ENCODE measurements around the gene C1QTNF4. TPM values are rescaled to one million over a fixed set of nuclear protein-coding genes. Genes with fewer than 3 reads are reported as not detected.

C1QTNF4 gene
- total RNA-seq, 1 experiment from 2014 or later = not detected

DNA sequence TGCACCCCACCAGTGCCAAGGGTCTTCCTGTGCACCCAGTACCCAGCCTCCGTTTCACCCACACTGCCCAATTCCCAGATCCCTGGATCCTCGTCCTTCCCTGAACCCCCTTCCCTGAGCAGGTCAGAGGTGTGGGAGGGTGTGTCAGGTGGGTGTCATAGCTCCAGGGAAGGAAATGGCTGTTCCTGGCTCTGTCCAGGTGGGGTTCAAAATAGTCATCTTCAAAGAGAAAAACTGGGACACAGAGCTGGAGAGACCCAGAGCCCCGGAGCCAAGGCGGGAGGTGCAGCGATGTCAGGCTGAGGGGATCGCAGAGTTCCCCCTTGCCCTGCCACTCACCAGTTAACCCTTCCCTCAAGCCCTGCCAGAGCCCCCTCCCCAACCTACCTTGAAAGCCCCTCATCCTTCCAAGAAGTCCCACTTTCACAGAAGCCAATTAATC is 698 bp downstream of the C1QTNF4 start:
- no peak for DNase-seq (ENCODE audit: low spot score)

- DNase-seq (ENCODE audit: low spot score) = no peak
Measured at GRCh38 chr11:47592970-47593369, 1.2 kb downstream of the C1QTNF4 start.

GRCh38 chr11:47592251-47592650 is 2.0 kb downstream of the C1QTNF4 start:
- no peak for DNase-seq (ENCODE audit: low spot score)

DNA sequence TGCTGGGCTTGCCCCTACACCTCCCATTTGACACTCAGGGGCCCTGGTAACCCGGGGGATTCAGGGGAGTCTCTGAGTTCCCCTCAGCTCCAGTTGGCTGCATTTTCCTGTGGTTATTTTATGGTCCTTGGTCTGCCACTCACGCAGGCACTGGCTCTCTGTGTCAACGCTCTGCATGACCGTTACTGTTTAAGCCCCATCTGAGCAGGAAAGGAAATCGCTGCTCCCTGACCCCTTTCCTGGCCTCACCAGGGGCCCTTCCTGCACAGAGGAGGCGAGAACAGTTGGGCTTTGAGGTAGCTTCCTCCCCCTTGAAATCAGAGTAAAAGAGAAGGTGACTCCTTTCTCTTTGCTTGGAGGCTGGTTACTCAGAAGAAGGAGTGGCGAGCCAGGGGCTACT is 2.4 kb downstream of the C1QTNF4 start:
- no peak for DNase-seq (ENCODE audit: low spot score)

DNA sequence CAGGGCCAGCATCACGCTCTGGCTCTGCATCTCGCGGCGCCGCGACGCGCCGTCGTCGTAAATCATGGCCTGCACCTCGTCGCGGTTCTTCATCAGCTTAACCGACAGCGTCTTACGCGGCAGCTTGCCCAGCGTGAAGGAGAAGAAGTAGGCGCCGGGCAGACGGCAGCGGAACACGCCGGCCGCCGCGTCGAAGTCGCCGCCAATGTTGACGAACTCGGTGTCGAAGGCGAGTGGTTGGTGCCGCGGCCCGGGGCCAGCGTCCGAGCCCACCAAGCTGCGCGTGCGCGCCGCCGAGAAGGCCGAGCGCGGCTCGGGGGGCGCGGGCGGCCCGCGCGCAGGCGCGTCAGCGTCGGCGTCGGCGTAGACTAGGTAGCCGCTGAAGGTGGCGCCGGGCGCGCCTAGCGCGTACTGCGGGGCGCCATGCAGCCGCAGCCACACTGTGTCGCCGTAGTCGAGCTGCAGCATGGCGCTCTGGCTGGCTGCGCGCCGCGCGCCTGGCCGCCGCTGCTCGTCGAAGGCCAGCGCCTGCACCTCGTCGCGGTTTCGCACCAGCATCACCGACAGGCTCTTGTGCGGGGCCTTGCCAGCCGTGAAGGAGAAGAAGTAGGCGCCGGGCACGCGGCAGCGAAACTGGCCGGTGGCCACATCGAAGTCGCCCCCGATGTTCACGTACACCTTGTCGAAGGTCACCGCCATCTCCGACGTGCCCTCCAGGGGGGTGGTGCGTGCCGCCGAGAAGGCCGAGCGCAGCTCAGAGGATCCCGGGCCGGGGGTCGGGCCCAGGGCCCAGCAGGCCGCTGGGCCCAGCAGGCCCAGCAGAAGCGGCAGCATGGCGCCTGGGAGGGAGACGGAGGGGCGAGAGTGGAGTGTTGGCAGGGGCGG is 4.0 kb downstream of the C1QTNF4 start:
- no peak for DNase-seq (ENCODE audit: low spot score)

GRCh38 chr11:47589584-47589976 is 4.6 kb downstream of the C1QTNF4 start:
- DNase-seq (ENCODE audit: low spot score) = no peak

DNA sequence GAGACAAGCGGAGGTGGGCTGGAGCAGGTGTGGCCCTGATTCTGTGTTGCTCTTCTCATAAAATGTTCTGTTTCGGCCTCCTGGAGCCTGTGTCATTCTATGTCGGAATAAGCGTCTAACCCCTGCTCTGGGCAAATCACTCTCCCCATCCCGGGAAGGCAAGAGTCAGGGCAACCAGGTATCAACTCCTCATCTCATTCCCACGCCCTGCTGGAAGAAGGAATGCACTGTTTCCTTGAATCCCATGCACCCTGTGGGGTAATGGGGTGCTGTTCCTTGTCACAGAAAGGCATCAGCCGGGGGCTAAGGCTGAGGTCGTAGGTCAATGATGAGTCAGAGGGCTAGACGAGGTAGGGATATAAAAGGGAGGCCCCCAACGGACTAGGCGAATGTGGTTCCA is 5.1 kb downstream of the C1QTNF4 start:
- DNase-seq (ENCODE audit: low spot score) = no peak

DNA sequence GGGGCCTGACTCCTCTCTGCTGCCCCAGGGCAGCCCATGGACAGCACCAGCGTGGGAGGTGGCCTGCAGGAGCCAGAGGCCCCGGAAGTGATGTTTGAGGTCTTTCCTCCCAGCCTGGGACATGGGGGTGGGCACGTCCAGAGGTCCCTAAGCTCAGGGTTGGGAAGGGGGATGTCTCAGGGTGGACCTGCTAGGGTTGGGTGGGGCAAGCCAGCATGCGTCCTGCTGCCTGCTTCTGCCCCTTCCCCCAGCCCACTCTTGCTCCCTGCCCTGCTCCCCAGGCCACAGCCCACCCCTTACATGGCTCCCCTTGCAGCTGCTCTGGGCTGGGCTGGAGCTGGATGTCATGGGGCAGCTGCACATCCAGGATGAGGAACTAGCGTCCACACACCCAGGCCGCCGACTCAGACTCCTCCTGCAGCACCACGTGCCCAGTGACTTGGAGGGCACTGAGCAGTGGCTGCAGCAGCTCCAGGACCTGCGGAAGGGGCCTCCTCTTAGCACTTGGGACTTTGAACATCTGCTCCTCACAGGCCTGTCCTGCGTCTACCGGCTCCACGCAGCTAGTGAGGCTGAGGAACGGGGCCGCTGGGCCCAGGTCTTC is 6.4 kb downstream of the C1QTNF4 start:
- no peak for DNase-seq (ENCODE audit: low spot score)

DNA sequence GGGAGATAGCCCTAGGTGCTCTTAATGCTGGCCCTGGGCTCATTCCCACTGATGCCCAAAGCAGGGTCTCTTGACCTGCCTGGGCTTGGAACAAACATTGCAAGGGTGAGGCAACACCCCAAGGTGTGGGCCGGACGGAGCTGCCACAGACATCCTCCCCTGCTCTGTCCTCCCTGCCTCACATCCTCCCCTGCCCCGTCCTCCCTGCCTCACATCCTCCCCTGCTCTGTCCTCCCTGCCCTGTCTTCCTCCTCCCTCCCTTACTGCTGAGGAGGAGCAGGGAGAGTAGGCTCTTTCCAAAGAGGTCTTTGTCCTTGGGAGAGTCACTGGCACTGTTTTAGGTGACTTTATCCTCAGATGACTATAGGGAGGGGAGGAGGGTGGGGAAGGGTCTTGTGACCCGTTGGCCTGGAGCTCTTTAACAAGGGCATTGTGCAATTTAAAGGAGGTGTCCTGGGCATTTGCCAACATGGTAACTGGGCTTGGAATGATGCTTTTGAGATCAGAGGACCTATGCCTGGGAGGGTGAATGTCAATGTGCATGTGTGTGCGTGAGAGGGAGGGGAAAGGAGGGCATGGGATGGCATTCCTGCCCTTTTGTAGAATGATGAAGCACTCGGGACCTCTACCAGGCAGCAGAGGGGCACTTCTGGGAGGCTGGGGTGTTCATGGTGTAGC is 7.0 kb downstream of the C1QTNF4 start:
- DNase-seq (ENCODE audit: low spot score) = no peak

- DNase-seq (ENCODE audit: low spot score) = no peak
Measured at GRCh38 chr11:47586098-47586855, 7.9 kb downstream of the C1QTNF4 start, which contains the start of gene FAM180B. TSS of gene FAM180B (plus strand) at chr11:47586678. CDS start at chr11:47586769, 91 bp downstream.

- no peak for DNase-seq (ENCODE audit: low spot score)
Measured at GRCh38 chr11:47583844-47584243, 10.4 kb downstream of the C1QTNF4 start.

DNA sequence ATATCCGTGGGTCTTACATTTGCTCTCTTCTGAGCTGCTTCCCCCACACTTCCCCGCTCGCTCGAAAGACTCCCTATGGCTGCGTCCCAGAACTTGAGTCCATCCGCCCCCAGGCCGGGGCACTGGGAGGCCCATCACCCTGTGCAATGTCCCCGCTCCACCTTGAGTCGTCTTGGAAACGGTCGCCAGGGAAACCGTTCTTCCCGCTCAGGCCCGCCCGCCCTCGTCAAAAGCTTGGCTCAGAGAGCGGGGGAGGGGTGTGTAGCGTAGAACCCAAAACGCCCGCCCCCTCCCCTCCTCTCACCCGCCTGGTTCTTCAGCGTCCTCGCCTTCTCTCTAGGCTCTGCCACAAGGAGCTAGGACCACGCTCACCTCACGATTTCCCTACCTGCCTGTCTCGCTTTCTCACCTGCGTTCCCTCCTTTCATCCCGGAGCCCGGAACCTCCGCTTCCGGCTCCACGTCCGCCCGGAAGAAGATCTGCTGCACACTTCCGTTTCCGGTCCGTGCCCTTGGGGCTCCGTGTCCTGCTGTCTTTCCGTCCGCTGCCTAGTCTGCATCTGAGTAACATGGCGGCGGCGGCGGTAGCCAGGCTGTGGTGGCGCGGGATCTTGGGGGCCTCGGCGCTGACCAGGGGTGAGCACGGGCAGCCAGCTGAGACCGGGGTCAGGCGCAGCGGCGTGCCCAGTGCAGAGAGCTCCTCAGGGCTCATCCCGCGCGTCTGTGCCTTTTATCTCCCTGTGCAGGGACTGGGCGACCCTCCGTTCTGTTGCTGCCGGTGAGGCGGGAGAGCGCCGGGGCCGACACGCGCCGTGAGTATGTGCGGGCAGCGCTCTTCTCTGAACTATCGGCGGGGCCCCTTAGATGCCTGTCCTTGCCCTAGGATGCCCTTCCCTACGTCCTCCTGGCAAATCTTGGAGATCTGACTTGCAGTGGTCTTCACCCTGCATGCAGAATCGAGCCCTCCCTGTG is 15.4 kb downstream of the C1QTNF4 start, which contains the start of the genes KBTBD4 and NDUFS3:
TSS of gene KBTBD4 (minus strand) at position 447 of the 971 bp plus-strand sequence. CDS start at position 428, 19 bp downstream.
TSS of gene NDUFS3 (plus strand) at position 551 of the 971 bp plus-strand sequence. CDS start at position 569, 18 bp downstream.
- peak; percentile 98 for DNase-seq (ENCODE audit: low spot score)

- no peak for DNase-seq (ENCODE audit: low spot score)
Measured at GRCh38 chr11:47577460-47578041, 16.7 kb downstream of the C1QTNF4 start.

- DNase-seq (ENCODE audit: low spot score) = no peak
Measured at GRCh38 chr11:47573321-47573720, 20.9 kb downstream of the C1QTNF4 start.

- no peak for DNase-seq (ENCODE audit: low spot score)
Measured at GRCh38 chr11:47572715-47573255, 21.4 kb downstream of the C1QTNF4 start.

GRCh38 chr11:47571895-47572294 is 22.3 kb downstream of the C1QTNF4 start:
- no peak for DNase-seq (ENCODE audit: low spot score)

GRCh38 chr11:47571357-47571729 is 22.9 kb downstream of the C1QTNF4 start:
- DNase-seq (ENCODE audit: low spot score) = no peak

DNA sequence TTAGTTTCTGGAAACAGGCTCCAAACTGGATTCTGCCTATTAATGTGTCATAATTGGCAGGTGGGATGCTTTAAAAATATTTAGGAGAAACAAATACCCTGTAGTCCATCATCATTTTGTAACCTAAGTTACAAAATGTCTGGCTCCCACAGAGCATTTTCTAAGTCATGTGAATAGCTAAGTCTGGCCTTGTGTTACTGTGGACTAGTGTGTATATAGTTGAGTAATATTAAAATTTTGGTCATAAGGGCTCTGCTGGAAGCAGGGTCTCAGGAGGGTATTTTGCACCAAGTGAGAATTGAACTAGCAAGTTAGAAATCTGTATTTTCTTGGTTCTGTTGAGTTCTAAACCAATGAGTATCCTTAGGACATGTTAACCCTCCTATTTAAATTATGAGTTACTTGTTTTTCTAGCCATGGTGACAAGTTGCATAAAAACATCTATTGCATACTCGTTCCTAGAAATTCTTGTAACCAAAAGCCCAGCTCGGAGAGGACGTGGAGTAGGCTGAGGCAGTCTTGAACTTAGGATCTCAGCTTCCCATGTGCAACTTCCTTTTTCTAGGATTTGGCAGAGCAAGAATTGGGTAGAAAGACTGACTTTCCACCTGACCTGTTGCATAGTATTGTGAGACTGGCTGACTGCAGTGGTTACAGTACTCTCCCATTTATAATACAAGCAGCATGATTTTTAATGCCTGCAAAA is 23.4 kb downstream of the C1QTNF4 start:
- DNase-seq (ENCODE audit: low spot score) = no peak

DNA sequence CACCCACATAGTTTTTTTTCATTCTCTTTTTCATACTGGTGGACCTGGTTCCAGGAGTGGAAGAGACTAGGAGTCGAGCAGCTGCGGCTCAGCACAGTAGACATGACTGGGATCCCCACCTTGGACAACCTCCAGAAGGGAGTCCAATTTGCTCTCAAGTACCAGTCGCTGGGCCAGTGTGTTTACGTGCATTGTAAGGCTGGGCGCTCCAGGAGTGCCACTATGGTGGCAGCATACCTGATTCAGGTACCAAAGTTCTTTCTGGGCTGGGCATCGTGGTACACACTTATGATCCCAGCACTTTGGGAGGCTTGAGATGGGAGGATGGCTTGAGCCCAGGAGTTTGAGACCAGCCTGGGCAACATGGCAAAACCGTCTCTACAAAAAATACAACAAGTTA is 24.6 kb downstream of the C1QTNF4 start:
- DNase-seq (ENCODE audit: low spot score) = no peak

All from HT-29 (cell line).